Cardiac muscle cell (in vitro differentiated cells and primary cell): Measurements from ENCODE around the gene MAMDC2. TPM values are rescaled to one million over a fixed set of nuclear protein-coding genes. Genes with fewer than 3 reads are reported as not detected.

Experiments used
- DNase-seq, 2 donors: peaks; one replicate each; pipeline versions ENCODE4 v3.0.0 to v3.0.0-alpha.2; 2010 to 2017; ENCODE audit warnings: low read depth in 1 of 2, low spot score in 1 of 2
- H3K27ac ChIP-seq: fragments of 200-600 bp; sonication (generic); 2 replicates; pipeline ENCODE4 v1.5.1; 2016
- H3K27me3 ChIP-seq: fragments of 200-600 bp; sonication (generic); 2 replicates; pipeline ENCODE4 v1.6.0; 2016; ENCODE audit warnings: control low read depth
- H3K36me3 ChIP-seq: fragments of 200-600 bp; sonication (generic); 2 replicates; pipeline ENCODE4 v1.5.1; 2016; ENCODE audit warnings: control low read depth
- H3K4me1 ChIP-seq: fragments of 200-600 bp; sonication (generic); 2 replicates; pipeline ENCODE4 v1.8.1; 2017; ENCODE audit warnings: low read depth, mild to moderate bottlenecking, mixed run types
- H3K4me3 ChIP-seq: fragments of 200-600 bp; sonication (generic); 2 replicates; pipeline ENCODE4 v1.5.1; 2016; ENCODE audit warnings: mild to moderate bottlenecking
- H3K9me3 ChIP-seq: fragments of 200-600 bp; sonication (generic); 2 replicates; pipeline ENCODE4 v1.5.1; 2017; ENCODE audit warnings: low read depth, mild to moderate bottlenecking, control low read depth
- CTCF ChIP-seq: IDR thresholded peaks from 2 replicates; pipeline ENCODE4 v1.5.1; 2012; ENCODE audit warnings: low read depth, mild to moderate bottlenecking, low read length
- polyA plus RNA-seq: library from polyadenylated mRNA; unstranded; fragments of >200 nt; fragmentation: Nextera tagmentation; extraction: Ambion mirVana; gene quantifications from 2 replicates; pipeline ENCODE4 v1.2.1, GENCODE V29; 2016
- total RNA-seq: library from RNA; depleted of rRNA; stranded (reverse); fragments of >200 nt; gene quantifications from 2 replicates; pipeline ENCODE4 v1.2.3, GENCODE V29; 2016

The MAMDC2 gene
- total and polyA plus RNA-seq, 2 experiments from 2014 or later, result 0.54 to 1.1 TPM

GRCh38 chr9:70159630-70160029 is 116.0 kb downstream of the MAMDC2 start:
- Histone ChIP-seq H3K4me3 (no peak overlapping the region), H3K27ac (no peak overlapping the region), H3K9me3 (no peaks in the 10 kb centered on the region), H3K27me3 (no peaks in the 10 kb centered on the region), H3K36me3 (no peaks in the 10 kb centered on the region), H3K4me1 (peaks cover 16% of the 10 kb centered on the region)
- DNase-seq, result no peak
- no peak for TF ChIP-seq CTCF

GRCh38 chr9:70160686-70161600 is 117.3 kb downstream of the MAMDC2 start:
- peak in 1 of 2 donors; percentile 27 for DNase-seq
- H3K27ac ChIP-seq, result peak overlapping the region; percentile 26
- no peaks in the 10 kb centered on the region for H3K27me3 ChIP-seq
- peaks cover 16% of the 10 kb centered on the region for H3K4me1 ChIP-seq
- no peaks in the 10 kb centered on the region for H3K9me3 ChIP-seq
- H3K36me3 ChIP-seq, result no peaks in the 10 kb centered on the region
- TF ChIP-seq CTCF, result no peak
- no peak overlapping the region for H3K4me3 ChIP-seq

DNA sequence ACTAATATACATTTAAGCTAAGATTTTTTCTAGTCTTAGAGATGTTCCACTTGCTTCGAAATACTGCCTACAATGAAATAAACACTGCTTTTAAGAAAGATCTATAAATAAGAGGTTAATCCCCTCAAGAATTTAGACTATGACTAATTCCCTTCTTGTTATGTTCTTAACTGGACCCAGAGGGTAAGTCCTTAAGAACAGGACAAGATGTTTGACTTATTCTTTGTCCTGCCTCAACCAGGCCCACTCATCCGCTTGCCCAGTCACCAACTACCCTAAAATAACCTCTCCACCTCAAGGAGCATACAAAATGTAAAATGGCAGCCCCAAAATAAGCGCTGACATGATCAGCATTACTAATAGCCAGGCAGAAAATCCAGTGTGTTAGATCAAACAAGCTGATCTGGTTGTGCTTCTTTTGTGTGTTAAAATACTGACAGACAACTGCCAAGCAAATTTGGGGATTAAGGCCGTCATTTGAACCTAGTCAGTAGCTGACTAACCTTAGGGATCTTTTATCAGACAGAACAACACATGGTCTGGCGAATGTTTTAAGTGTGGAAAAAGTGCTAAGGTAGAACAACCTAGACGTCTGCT is 121.5 kb downstream of the MAMDC2 start:
- Histone ChIP-seq H3K27me3 (no peaks in the 10 kb centered on the region), H3K36me3 (no peaks in the 10 kb centered on the region), H3K4me3 (no peak overlapping the region), H3K9me3 (no peaks in the 10 kb centered on the region), H3K27ac (no peak overlapping the region), H3K4me1 (peaks cover 16% of the 10 kb centered on the region)
- no peak for TF ChIP-seq CTCF
- no peak for DNase-seq

DNA sequence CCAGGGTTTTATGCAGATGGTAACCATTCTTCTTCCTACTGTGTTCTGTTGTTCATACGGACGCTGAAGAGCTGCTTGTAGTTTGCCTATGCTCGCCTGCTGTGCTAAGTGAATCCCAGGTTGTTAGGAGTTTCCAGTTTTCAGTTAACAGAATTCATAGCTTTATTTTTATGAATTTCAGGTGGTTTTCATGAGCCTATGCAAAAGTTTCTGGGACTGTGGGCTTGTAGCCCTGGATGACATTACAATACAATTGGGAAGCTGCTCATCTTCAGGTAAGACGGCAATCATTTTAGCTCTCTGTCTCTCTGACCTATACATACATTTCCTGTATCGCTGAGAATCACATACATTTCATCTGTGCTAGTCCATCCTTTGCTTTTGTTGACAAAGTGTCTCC is 124.9 kb downstream of the MAMDC2 start:
- no peaks in the 10 kb centered on the region for H3K9me3 ChIP-seq
- H3K36me3 ChIP-seq, result no peaks in the 10 kb centered on the region
- no peaks in the 10 kb centered on the region for H3K27me3 ChIP-seq
- no peak for TF ChIP-seq CTCF
- no peak overlapping the region for H3K4me3 ChIP-seq
- DNase-seq, result no peak
- H3K27ac ChIP-seq, result no peak overlapping the region
- no peaks in the 10 kb centered on the region for H3K4me1 ChIP-seq

DNA sequence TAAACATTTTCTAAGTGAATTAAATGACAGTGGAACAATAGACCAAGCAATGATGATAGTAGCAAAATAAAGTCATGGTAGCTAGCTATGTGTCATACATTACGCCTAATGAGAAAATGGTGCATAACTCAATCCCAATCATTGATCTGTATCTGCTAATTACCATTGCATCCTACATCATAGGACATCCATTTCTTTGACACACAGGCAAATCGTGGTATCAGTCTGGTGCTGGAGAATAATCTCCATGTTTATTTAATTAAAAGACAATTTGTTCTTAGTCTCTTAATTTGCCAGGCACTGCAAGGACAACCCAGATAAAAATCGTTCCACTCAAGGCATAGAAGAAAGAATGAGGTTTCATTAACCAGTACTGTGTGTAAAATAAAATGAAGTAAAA is 125.6 kb downstream of the MAMDC2 start:
- Histone ChIP-seq H3K27ac (no peak overlapping the region), H3K9me3 (no peaks in the 10 kb centered on the region), H3K4me1 (no peaks in the 10 kb centered on the region), H3K36me3 (no peaks in the 10 kb centered on the region), H3K27me3 (no peaks in the 10 kb centered on the region), H3K4me3 (no peak overlapping the region)
- TF ChIP-seq CTCF, result no peak
- DNase-seq, result no peak
